ENCODE measurements around the gene HOXA9. TPM values are rescaled to one million over a fixed set of nuclear protein-coding genes. Genes with fewer than 3 reads are reported as not detected.

Gene HOXA9
- total RNA-seq: not detected in 2 replicates

DNA sequence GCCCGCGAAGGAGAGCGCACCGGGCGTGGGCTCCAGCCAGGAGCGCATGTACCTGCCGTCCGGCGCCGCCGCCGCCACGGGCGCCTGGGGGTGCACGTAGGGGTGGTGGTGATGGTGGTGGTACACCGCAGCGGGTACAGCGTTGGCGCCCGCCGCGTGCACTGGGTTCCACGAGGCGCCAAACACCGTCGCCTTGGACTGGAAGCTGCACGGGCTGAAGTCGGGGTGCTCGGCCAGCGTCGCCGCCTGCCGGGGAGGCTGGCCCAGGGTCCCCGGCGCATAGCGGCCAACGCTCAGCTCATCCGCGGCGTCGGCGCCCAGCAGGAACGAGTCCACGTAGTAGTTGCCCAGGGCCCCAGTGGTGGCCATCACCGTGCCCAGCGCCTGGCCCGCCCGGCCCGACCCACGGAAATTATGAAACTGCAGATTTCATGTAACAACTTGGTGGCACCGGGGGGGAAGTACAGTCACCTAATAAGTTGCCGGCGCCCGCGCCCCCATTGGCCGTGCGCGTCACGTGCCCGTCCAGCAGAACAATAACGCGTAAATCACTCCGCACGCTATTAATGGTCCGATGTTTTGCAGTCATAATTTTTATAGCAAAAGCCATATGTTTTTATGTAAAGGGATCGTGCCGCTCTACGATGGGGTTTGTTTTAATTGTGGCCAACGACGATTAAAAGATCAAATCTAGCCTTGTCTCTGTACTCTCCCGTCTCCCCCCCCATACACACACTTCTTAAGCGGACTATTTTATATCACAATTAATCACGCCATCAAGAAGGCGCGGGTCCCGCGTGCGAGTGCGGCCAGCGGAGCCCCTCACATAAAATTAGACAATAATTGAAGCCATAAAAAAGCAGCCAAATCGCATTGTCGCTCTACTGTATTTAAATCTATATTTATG, at the start of gene HOXA9:
HOXA9 (minus strand) TSS at position 449 of the 907 bp plus-strand sequence; CDS start at position 369, 80 bp downstream.

DNA sequence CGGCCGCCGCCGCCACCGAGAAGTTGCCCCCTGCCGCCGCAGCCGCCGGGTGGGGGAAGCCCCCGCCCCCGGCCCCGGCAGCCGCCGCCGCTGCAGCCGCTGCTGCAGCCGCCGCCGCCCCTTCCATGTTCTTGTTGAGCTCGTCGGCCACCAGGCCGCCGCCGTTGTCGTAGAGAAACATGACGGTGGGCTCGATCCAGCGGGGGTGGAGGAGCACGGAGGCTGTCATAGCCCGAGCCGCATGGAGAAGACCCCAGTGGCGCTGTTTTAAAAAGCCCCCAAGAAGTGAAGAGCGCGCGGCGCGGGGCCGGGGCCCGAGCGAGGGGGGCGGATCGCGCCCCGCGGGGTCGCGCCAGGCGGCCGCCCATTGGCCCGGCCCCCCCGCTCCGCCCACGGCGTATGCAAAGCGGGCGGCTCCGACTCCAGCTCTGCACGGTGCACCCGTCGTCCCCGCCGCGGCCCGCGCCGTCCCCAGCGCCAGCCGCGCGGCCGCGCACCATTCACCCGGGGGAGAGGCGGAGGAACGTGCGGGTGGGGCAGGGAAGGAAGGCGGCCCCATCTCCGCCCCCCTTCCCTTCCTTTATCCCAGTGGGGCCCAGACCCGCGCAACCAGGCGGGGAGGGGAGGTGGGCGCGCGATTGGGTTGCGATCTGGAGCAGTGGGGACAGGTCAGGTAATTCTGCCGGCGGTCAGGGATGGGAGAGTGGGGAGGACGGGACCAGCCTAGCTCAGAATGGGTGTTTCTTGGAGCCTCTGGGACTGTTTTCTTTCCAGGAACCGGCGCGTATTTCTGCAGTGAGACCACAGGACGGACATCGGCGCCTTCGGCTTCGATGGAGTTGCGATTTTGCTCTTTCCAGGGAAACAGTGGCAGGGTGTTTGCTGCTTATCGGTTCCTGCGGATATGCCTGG, 34.8 kb upstream of the HOXA9 start, which contains the start of gene HOXA13:
HOXA13 (minus strand) TSS at position 243 of the 912 bp plus-strand sequence; CDS start at position 229, 14 bp downstream.

DNA sequence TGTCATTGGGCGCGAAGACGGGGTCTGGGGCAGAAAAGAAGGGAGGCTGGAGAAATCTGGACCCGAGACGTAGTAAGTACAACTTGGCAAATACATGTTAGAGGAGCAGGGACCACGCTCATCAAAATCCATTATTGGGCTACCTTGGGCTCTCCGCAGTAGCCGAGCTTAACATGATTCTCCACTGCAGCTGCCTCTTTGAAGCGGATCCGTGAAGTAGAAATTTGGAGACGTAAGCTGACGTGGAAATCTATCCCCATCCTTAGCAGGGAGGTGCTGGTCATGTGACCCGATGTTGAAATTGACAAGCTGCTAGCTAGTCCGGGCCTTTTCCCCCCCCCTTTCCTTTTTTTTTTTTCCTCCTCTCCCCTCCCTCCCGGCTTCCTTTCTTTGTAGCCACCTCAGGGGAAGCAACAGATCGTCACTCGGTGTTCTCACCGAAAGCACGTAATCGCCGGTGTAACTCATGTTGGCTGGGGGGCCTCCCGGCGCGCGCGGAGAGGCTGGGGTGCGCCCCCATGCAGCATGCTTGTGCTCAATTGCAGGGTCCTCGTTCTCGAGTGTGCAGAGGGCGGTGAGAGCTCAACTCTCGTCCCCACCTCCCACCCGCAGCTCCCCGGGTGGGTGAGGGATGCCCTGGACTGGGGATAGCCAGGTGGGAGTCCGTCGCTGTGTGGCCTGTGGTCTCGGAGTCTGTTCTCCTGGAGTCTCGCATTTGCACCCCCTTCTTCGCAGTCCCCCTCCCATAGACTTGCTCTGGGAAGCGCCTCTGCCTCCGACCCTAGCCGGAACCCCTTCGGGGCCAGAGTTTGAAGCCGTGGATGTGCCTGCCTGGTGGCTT, 19.9 kb upstream of the HOXA9 start, which contains the start of gene HOXA11:
HOXA11 (minus strand) TSS at position 220 of the 841 bp plus-strand sequence; CDS start at position 132, 88 bp downstream.

DNA sequence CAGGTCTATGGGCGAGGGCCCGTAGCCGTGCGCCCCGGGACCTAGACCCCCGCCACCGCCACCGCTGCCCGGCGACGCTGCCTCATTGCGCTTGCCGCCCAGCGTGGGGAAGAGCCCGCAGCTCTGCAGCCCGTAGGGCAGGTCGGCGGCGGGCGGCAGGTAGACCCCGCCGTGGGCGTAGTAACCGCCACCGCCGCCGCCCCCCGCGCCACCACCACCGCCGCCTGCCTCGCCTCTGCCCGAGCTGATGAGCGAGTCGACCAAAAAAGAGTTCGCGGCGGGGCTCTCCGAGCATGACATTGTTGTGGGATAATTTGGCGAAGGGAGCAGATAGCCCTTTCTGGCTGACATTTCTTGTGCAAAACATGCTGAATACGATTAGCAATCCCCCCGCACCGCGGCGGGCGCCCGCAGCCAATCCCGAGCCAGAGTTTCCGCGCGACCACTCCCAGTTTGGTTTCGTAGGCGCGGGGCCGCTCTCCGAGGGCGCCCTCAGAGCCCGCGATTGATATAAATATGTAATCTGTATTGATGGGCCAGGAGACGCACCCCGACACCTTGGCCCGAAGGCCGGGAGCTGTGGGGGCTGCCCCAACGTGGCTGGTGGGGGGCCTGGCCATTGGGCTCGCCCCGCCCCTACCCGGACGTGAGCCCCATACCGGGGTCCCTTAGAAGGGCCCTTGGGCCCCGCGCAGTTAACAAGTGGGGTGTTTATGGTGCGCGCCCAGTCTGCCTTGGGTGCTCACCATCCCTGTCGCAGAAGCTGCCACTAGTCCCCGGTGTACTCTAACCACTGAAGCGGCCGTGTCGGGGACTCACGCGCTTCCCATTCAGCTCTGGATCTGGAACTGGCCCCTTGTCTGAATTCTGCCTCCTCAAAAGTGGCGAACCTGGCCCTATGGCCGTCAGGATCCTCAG, 8.9 kb upstream of the HOXA9 start, which contains the start of gene HOXA10:
HOXA10 (minus strand) TSS at position 365 of the 918 bp plus-strand sequence; CDS start at position 351, 14 bp downstream.

DNA sequence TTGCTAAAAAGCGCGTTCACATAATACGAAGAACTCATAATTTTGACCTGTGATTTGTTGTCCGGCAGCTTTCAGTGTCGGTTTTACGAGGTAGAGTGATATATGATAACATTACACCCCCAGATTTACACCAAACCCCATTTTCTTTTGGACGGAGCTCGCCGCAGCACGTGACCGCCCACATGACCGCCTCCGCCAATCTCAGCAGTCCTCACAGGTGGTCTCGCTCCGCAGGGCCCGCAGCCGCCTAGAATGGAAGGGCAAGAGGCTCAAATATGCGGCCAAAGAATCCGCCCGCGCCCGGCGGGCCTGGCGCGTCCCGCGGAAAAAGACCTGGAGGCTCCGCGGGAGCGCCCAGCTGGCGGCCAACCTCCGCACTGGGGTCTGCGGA, 8.8 kb downstream of the HOXA9 start, which contains the start of gene HOXA7:
HOXA7 (minus strand) TSS at position 168 of the 391 bp plus-strand sequence; CDS start at position 38, 130 bp downstream.

DNA sequence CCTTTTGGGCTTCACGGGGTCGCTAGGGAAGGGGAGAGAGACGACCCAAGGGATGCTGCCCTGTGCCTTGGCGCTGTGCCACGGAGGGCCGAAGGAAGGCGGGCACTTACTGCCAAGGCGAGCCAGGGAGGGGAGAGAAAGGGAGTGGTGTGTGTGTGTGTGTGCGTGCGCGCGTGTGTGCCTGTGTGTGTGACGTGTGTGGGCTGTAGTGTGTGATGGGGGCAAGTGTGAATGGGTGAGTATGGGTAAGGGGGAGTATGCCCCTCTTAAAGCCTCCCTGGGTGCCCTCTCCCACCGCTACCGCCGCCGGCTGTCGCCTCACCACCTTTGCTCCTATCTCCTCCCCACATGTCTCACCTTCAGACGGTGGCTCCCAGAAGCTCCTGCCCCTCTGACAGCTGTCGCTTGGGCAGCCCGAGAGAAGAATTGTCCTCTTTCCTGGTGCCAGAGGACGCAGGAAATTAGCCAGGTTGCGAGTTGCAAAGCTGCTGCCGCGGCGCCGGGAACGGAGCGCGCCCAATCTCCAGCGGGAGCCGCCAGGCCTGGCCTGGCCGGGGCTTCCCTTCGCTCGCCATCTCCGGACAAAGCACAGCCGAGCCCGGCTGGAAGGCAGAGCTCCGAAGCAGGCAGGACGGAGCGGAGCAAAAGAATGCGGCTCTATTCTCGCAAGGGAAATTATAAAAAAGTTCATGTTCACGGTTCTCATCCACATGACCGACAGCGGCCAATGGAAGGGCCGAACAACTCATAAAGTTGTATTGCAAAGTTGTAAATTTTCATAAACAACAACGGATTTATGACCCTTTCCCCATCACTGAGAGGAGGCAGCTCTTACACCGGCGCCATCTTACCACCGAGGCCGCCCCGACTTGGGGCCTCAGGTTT, 13.2 kb downstream of the HOXA9 start, which contains the start of gene HOXA3:
HOXA3 (minus strand) TSS at position 653 of the 885 bp plus-strand sequence. CDS start 41,943 bp downstream, outside the sequence.

DNA sequence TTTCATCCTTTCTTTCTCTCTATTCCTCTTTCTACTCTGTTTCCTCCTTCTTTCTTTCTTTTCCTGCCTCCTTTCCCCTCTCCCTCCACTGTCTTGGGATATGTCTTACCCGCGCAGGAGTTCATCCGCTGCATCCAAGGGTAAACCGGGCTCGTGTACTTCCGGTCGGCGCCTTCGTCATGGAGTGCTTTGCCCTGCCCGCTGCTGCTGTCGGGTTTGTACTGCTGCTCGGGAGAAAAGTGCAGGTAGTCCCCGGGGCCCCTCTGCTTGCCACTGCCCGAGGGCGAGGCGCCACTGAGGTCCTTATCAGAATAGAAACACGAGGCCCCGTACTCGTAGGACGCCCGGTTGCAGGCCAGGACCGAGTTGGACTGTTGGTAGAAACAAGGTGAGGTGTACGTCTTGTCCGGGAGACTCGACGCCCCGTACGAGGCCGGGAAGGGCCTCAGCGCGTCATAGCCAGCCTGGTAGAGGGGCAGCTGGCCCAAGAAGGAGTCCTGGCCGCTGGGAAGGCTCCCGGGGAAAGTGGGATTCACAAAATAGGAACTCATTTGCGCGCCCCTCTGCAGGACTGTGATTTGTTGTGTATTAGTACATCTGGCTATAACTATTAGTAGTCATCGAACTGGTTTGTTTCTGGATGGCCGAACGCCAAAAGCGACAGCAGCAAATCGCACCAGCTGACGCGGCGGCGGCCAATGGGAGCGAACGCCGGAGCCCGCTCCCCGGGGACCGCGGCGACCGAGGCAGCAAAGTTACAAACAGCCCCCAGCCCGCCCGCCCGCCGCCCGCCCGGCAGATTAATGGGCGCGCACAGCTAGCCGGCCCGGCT, 17.9 kb downstream of the HOXA9 start, which contains the start of gene HOXA6:
HOXA6 (minus strand) TSS at position 576 of the 832 bp plus-strand sequence; CDS start at position 551, 25 bp downstream.

DNA sequence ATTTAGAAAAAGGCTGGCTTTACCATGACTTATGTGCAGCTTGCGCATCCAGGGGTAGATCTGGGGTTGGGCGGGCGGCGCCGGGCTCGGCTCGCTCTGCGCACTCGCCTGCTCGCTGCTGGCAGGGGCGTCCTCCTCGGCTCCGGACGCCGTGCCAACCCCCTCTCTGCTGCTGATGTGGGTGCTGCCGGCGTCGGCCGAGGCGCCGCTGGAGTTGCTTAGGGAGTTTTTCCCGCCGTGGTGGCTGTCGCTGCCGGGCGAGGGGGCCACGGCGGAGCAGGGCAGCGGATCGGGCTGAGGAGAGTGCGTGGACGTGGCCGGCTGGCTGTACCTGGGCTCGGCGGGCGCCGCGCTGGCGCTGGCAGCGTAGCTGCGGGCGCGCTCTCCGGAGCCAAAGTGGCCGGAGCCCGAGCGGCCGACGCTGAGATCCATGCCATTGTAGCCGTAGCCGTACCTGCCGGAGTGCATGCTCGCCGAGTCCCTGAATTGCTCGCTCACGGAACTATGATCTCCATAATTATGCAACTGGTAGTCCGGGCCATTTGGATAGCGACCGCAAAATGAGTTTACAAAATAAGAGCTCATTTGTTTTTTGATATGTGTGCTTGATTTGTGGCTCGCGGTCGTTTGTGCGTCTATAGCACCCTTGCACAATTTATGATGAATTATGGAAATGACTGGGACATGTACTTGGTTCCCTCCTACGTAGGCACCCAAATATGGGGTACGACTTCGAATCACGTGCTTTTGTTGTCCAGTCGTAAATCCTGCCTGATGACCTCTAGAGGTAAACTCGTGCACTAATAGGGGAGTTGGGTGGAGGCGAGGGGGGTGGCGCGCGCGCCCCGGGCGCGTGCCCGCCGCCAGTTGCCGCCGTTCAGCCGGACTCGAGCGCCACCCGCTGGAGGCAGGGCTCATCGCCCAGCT, 22.1 kb downstream of the HOXA9 start, which contains the start of gene HOXA5:
HOXA5 (minus strand) TSS at position 659 of the 927 bp plus-strand sequence; CDS start at position 585, 74 bp downstream.

DNA sequence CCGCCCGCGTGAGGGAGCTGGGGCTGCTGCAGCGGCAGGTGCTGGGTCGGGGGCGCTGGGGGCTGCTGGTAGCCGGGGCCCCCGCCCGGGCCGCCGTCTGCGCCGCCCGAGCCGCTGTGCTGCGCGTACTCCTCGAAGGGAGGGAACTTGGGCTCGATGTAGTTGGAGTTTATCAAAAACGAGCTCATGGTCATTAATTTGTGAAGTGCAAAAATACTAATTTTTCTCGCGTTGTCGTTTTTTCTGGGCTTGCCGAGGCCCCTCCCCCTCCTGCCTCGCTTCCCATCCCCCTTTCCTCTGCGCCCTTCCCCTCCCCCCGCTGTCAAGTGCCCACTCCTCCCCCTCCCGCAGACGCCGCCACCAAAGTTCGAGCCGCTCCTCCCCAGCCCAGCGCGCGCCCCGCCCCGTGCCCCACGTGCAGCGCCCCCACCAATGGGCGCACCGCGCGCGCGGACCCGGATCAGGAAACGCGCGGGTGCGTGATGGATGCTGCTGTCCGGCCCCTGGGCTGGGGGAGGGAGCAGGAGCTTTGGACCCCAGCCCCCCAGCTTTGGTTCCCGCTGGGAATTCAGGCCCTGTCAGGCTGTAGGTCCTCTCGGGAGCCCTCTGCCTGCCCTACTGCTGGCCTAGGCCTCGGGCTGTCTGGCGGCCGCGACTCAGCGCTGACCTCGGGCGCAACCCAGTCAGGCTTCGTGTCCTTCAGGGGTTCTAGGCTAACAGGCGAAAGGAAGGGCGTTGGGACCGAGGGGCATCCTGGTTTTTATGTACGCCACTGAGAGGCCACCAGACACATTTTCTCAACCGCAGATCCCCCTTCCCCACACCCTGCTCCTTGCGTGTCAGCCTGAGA, 34.6 kb downstream of the HOXA9 start, which contains the start of gene HOXA4:
HOXA4 (minus strand) TSS at position 218 of the 850 bp plus-strand sequence; CDS start at position 194, 24 bp downstream.

Other genes with a start within 250 kb of the HOXA9 start
- gene HOXA1, start 69.5 kb downstream of the HOXA9 start, total RNA-seq: not detected in 2 replicates
- gene HOXA2, start 62.9 kb downstream of the HOXA9 start, total RNA-seq: 0.28 TPM in 1 of 2 replicates, not detected in the other
- gene HOXA4, start 34.8 kb downstream of the HOXA9 start, total RNA-seq: not detected in 2 replicates
- 0.77 and 0.85 TPM in 2 replicates for gene HOXA5, start 21.9 kb downstream of the HOXA9 start, total RNA-seq
- 0.28 TPM in 1 of 2 replicates, not detected in the other for gene HOXA6, start 17.8 kb downstream of the HOXA9 start, total RNA-seq
- gene HOXA3, start 13.0 kb downstream of the HOXA9 start, total RNA-seq: under 0.01 TPM in 1 of 2 replicates, not detected in the other
- gene HOXA7, start 8.9 kb downstream of the HOXA9 start, total RNA-seq: under 0.01 TPM in 1 of 2 replicates, not detected in the other
- gene HOXA10, start 8.8 kb upstream of the HOXA9 start, total RNA-seq: not detected in 2 replicates
- gene HOXA11, start 19.7 kb upstream of the HOXA9 start, total RNA-seq: under 0.01 TPM in 1 of 2 replicates, not detected in the other
- under 0.01 TPM in 1 of 2 replicates, not detected in the other for gene HOXA13, start 34.6 kb upstream of the HOXA9 start, total RNA-seq
- not detected in 2 replicates for gene EVX1, start 77.3 kb upstream of the HOXA9 start, total RNA-seq